Measurements from ENCODE around the gene NIP7.
"Not testable (repeated sequence)": the region's sequence is repeated elsewhere in the genome, so short reads cannot be mapped to it uniquely, and the experiment has no call there.

NIP7 gene

GRCh38 chr16:69348222-69348621 lies 8.7 kb downstream of the NIP7 start:
- no peaks in the 10 kb centered on the region for H3K27me3 Mint-ChIP-seq
- no peak overlapping the region for H3K27ac Mint-ChIP-seq
- H3K4me3 Mint-ChIP-seq: no peak overlapping the region

GRCh38 chr16:69349536-69349935 lies 10.0 kb downstream of the NIP7 start:
- H3K27me3 Mint-ChIP-seq: no peaks in the 10 kb centered on the region
- H3K4me1 Mint-ChIP-seq: peaks cover 14% of the 10 kb centered on the region
- no peak overlapping the region for H3K4me3 Mint-ChIP-seq
- no peak overlapping the region for H3K27ac Mint-ChIP-seq
- no peaks in the 10 kb centered on the region for H3K9me3 Mint-ChIP-seq
- no peak for ATAC-seq
- peaks cover 36% of the 10 kb centered on the region for H3K36me3 Mint-ChIP-seq

More at GRCh38 chr16:69348222-69348621, 8.7 kb downstream of the NIP7 start:
- ATAC-seq: no peak
- H3K36me3 Mint-ChIP-seq: peaks cover 35% of the 10 kb centered on the region
- H3K4me1 Mint-ChIP-seq: peaks cover 14% of the 10 kb centered on the region
- H3K9me3 Mint-ChIP-seq: no peaks in the 10 kb centered on the region

GRCh38 chr16:69350536-69351133 lies 11.1 kb downstream of the NIP7 start:
- ATAC-seq: no peak
- H3K27ac Mint-ChIP-seq: no peak overlapping the region

GRCh38 chr16:69351309-69352027 lies 11.9 kb downstream of the NIP7 start, which contains the start of gene TMED6:
TMED6 (minus strand) TSS chr16:69351786; CDS start chr16:69351753, 33 bp downstream.
- H3K4me1 Mint-ChIP-seq: peaks cover 5% of the 10 kb centered on the region
- peak within 1 kb of the TSS; percentile 11 for H3K27ac Mint-ChIP-seq
- H3K4me3 Mint-ChIP-seq: no peak within 1 kb of the TSS
- ATAC-seq: no peak
- no peaks in the 10 kb centered on the region for H3K27me3 Mint-ChIP-seq
- peaks cover 46% of the 10 kb centered on the region for H3K36me3 Mint-ChIP-seq
- H3K9me3 Mint-ChIP-seq: no peaks in the 10 kb centered on the region

More at GRCh38 chr16:69350536-69351133, 11.1 kb downstream of the NIP7 start:
- H3K4me1 Mint-ChIP-seq: peaks cover 13% of the 10 kb centered on the region
- no peaks in the 10 kb centered on the region for H3K27me3 Mint-ChIP-seq
- no peak overlapping the region for H3K4me3 Mint-ChIP-seq
- peaks cover 44% of the 10 kb centered on the region for H3K36me3 Mint-ChIP-seq
- no peaks in the 10 kb centered on the region for H3K9me3 Mint-ChIP-seq

GRCh38 chr16:69360070-69360469 lies 20.5 kb downstream of the NIP7 start:
- H3K4me3 Mint-ChIP-seq, H3K27me3 Mint-ChIP-seq, H3K27ac Mint-ChIP-seq, ATAC-seq, H3K9me3 Mint-ChIP-seq: not testable (repeated sequence)
- peaks cover 53% of the 10 kb centered on the region for H3K36me3 Mint-ChIP-seq
- H3K4me1 Mint-ChIP-seq: peaks cover 18% of the 10 kb centered on the region

GRCh38 chr16:69363281-69363717 lies 23.7 kb downstream of the NIP7 start:
- Mint-ChIP-seq H3K36me3 (peaks cover 64% of the 10 kb centered on the region), H3K4me1 (peaks cover 18% of the 10 kb centered on the region), H3K27ac (peak overlapping the region; percentile 3), H3K4me3 (no peak overlapping the region), H3K9me3 (no peaks in the 10 kb centered on the region), H3K27me3 (no peaks in the 10 kb centered on the region)
- no peak for ATAC-seq

- Mint-ChIP-seq H3K9me3 (no peaks in the 10 kb centered on the region), H3K4me3 (no peak overlapping the region), H3K36me3 (peaks cover 72% of the 10 kb centered on the region)
Measured at GRCh38 chr16:69364088-69364487, 24.5 kb downstream of the NIP7 start.

GRCh38 chr16:69365901-69366300 lies 26.3 kb downstream of the NIP7 start:
- Mint-ChIP-seq H3K27ac (peak overlapping the region; percentile 56), H3K9me3 (no peaks in the 10 kb centered on the region), H3K36me3 (peaks cover 83% of the 10 kb centered on the region), H3K27me3 (no peaks in the 10 kb centered on the region), H3K4me1 (peaks cover 27% of the 10 kb centered on the region), H3K4me3 (no peak overlapping the region)
- ATAC-seq: no peak

More at GRCh38 chr16:69364088-69364487, 24.5 kb downstream of the NIP7 start:
- Mint-ChIP-seq H3K27ac (no peak overlapping the region), H3K27me3 (no peaks in the 10 kb centered on the region), H3K4me1 (peaks cover 18% of the 10 kb centered on the region)
- ATAC-seq: no peak

GRCh38 chr16:69366431-69366830 lies 26.9 kb downstream of the NIP7 start:
- Mint-ChIP-seq H3K27ac (peak overlapping the region; percentile 56), H3K4me1 (peaks cover 33% of the 10 kb centered on the region), H3K4me3 (no peak overlapping the region), H3K36me3 (peaks cover 82% of the 10 kb centered on the region), H3K9me3 (no peaks in the 10 kb centered on the region), H3K27me3 (no peaks in the 10 kb centered on the region)
- ATAC-seq: no peak

GRCh38 chr16:69367980-69368379 lies 28.4 kb downstream of the NIP7 start:
- no peak overlapping the region for H3K4me3 Mint-ChIP-seq
- H3K27me3 Mint-ChIP-seq: no peaks in the 10 kb centered on the region
- H3K36me3 Mint-ChIP-seq: peaks cover 81% of the 10 kb centered on the region
- no peaks in the 10 kb centered on the region for H3K9me3 Mint-ChIP-seq
- peak overlapping the region; percentile 57 for H3K27ac Mint-ChIP-seq
- H3K4me1 Mint-ChIP-seq: peaks cover 42% of the 10 kb centered on the region
- ATAC-seq: no peak

- Mint-ChIP-seq H3K9me3 (no peaks in the 10 kb centered on the region), H3K27ac (no peak overlapping the region), H3K27me3 (no peaks in the 10 kb centered on the region), H3K4me3 (no peak overlapping the region), H3K36me3 (peaks cover 73% of the 10 kb centered on the region), H3K4me1 (peaks cover 44% of the 10 kb centered on the region)
- no peak for ATAC-seq
Measured at GRCh38 chr16:69368866-69369265, 29.3 kb downstream of the NIP7 start.

GRCh38 chr16:69371564-69371963 lies 32.0 kb downstream of the NIP7 start:
- H3K27ac Mint-ChIP-seq: peak overlapping the region; percentile 88
- peaks cover 63% of the 10 kb centered on the region for H3K36me3 Mint-ChIP-seq
- no peaks in the 10 kb centered on the region for H3K27me3 Mint-ChIP-seq
- peak; percentile 88 for ATAC-seq
- peak overlapping the region; percentile 30 for H3K4me3 Mint-ChIP-seq
- no peaks in the 10 kb centered on the region for H3K9me3 Mint-ChIP-seq
- peaks cover 39% of the 10 kb centered on the region for H3K4me1 Mint-ChIP-seq

GRCh38 chr16:69373019-69373418 lies 33.4 kb downstream of the NIP7 start:
- H3K27ac Mint-ChIP-seq: peak overlapping the region; percentile 88

GRCh38 chr16:69376393-69377059 lies 37.0 kb downstream of the NIP7 start:
- ATAC-seq: no peak
- H3K4me3 Mint-ChIP-seq: no peak overlapping the region
- H3K4me1 Mint-ChIP-seq: peaks cover 39% of the 10 kb centered on the region
- no peak overlapping the region for H3K27ac Mint-ChIP-seq
- H3K9me3 Mint-ChIP-seq: no peaks in the 10 kb centered on the region
- peaks cover 43% of the 10 kb centered on the region for H3K36me3 Mint-ChIP-seq
- H3K27me3 Mint-ChIP-seq: no peaks in the 10 kb centered on the region

More at GRCh38 chr16:69373019-69373418, 33.4 kb downstream of the NIP7 start:
- ATAC-seq: no peak
- H3K4me3 Mint-ChIP-seq: no peak overlapping the region
- no peaks in the 10 kb centered on the region for H3K9me3 Mint-ChIP-seq
- peaks cover 42% of the 10 kb centered on the region for H3K4me1 Mint-ChIP-seq
- peaks cover 60% of the 10 kb centered on the region for H3K36me3 Mint-ChIP-seq
- no peaks in the 10 kb centered on the region for H3K27me3 Mint-ChIP-seq

GRCh38 chr16:69378036-69378435 lies 38.5 kb downstream of the NIP7 start:
- H3K27ac Mint-ChIP-seq: peak overlapping the region; percentile 71
- ATAC-seq: no peak
- H3K9me3 Mint-ChIP-seq: no peaks in the 10 kb centered on the region
- no peaks in the 10 kb centered on the region for H3K27me3 Mint-ChIP-seq
- H3K36me3 Mint-ChIP-seq: peaks cover 46% of the 10 kb centered on the region
- H3K4me1 Mint-ChIP-seq: peaks cover 33% of the 10 kb centered on the region
- H3K4me3 Mint-ChIP-seq: no peak overlapping the region
